ENCODE measurements around the gene SNRNP40. TPM values are rescaled to one million over a fixed set of nuclear protein-coding genes. Genes with fewer than 3 reads are reported as not detected.

Gene SNRNP40
- polyA plus RNA-seq, 1 of the 3 experiments (the other 2 are of a cell fraction) = 46.7 TPM

GRCh38 chr1:31261916-31262315, 34.7 kb downstream of the SNRNP40 start:
- no peaks in the 10 kb centered on the region for H3K9me2 ChIP-seq
- POLR2A ChIA-PET = no interaction called here
- H3K27me3 ChIP-seq (ENCODE audit: insufficient read depth) = no peaks in the 10 kb centered on the region
- H3K9me3 ChIP-seq = no peaks in the 10 kb centered on the region
- H3K4me2 ChIP-seq = no peak overlapping the region
- no peak for TF ChIP-seq REST (IDR thresholded peaks at IDR 0.05; ENCODE audit: low read depth, low read length)
- TF ChIP-seq YY1 (IDR thresholded peaks at IDR 0.05; ENCODE audit: low read depth) = no peak
- no peak for TF ChIP-seq FOXM1 (IDR thresholded peaks at IDR 0.05; ENCODE audit: low read depth)
- TF ChIP-seq RXRA (IDR thresholded peaks at IDR 0.05; ENCODE audit: borderline replicate concordance, low read depth) = no peak
- no peak for TF ChIP-seq USF1 (IDR thresholded peaks at IDR 0.05; ENCODE audit: borderline replicate concordance, low read depth)
- no peak for TF ChIP-seq MAX (IDR thresholded peaks at IDR 0.05; ENCODE audit: low read depth)
- no peak for TF ChIP-seq NFIC (IDR thresholded peaks at IDR 0.05; ENCODE audit: borderline replicate concordance)
- no peak for TF ChIP-seq SIN3A (IDR thresholded peaks at IDR 0.05; ENCODE audit: borderline replicate concordance, low read depth, low read length)
- TF ChIP-seq MEF2A (IDR thresholded peaks at IDR 0.05; ENCODE audit: borderline replicate concordance, low read depth) = no peak
- no peak for TF ChIP-seq SMC3 (IDR thresholded peaks at IDR 0.05; ENCODE audit: low read depth, low read length)
- TF ChIP-seq TCF12 (IDR thresholded peaks at IDR 0.05) = no peak
- no peak for TF ChIP-seq MXI1 (IDR thresholded peaks at IDR 0.05; ENCODE audit: low read depth, low read length)
- no peak for TF ChIP-seq RCOR1 (IDR thresholded peaks at IDR 0.05; ENCODE audit: low read length)
- no peak for TF ChIP-seq GATA2 (CRISPR knock-in tag; IDR thresholded peaks at IDR 0.05)
- peaks cover 59 to 83% of the 10 kb centered on the region in 2 experiments for H3K36me3 ChIP-seq (replicated peaks in 1 of 2; ENCODE audit: control insufficient read depth in 1 of 2, insufficient read depth in 2 of 2, low read length in 1 of 2)
- no peak overlapping the region for H3K4me3 ChIP-seq (ENCODE audit: low read depth in 2 of 2, low read length in 1 of 2)
- H4K20me1 ChIP-seq (ENCODE audit: insufficient read depth) = no peaks in the 10 kb centered on the region
- H3K9ac ChIP-seq = no peak overlapping the region
- no peaks in the 10 kb centered on the region for H3K4me1 ChIP-seq (ENCODE audit: control insufficient read depth in 1 of 2, insufficient read depth in 2 of 2, low read depth in 1 of 2, low read length in 1 of 2)
- CTCF ChIA-PET = interaction anchor here (1.6 to 3.9 kb wide), 2 partner anchors 77 to 287 kb away, joined by 3 to 27 read pairs; no protein-coding TSS in a partner anchor
- no peak overlapping the region for H3K27ac ChIP-seq (ENCODE audit: low read depth in 2 of 2, low read length in 1 of 2)
- H3K79me2 ChIP-seq (ENCODE audit: insufficient read depth) = no peaks in the 10 kb centered on the region
- H3F3A ChIP-seq (replicated peaks; ENCODE audit: insufficient read depth) = no peaks in the 10 kb centered on the region
- DNase-seq = no peak
- 89% methylated on average over 3 of the region's 3 CpGs for WGBS (ENCODE audit: low lambda C conversion rate)
- no peak overlapping the region for H2AFZ ChIP-seq (ENCODE audit: low read depth)

- Histone ChIP-seq H2AFZ (ENCODE audit: low read depth) (no peak overlapping the region), H3K9ac (no peak overlapping the region), H3K9me3 (no peaks in the 10 kb centered on the region), H3K4me1 (ENCODE audit: control insufficient read depth in 1 of 2, insufficient read depth in 2 of 2, low read depth in 1 of 2, low read length in 1 of 2) (no peaks in the 10 kb centered on the region), H3K36me3 (replicated peaks in 1 of 2; ENCODE audit: control insufficient read depth in 1 of 2, insufficient read depth in 2 of 2, low read length in 1 of 2) (peaks cover 47 to 66% of the 10 kb centered on the region in 2 experiments), H3K4me2 (no peak overlapping the region), H3K9me2 (no peaks in the 10 kb centered on the region), H3K79me2 (ENCODE audit: insufficient read depth) (no peaks in the 10 kb centered on the region), H4K20me1 (ENCODE audit: insufficient read depth) (no peaks in the 10 kb centered on the region), H3K4me3 (ENCODE audit: low read depth in 2 of 2, low read length in 1 of 2) (no peak overlapping the region), H3K27ac (ENCODE audit: low read depth in 2 of 2, low read length in 1 of 2) (no peak overlapping the region), H3F3A (replicated peaks; ENCODE audit: insufficient read depth) (no peaks in the 10 kb centered on the region), H3K27me3 (ENCODE audit: insufficient read depth) (no peaks in the 10 kb centered on the region)
- 94% methylated on average over 3 of the region's 3 CpGs for WGBS (ENCODE audit: low lambda C conversion rate)
- ChIA-PET CTCF (interaction anchor here (1.2 to 1.3 kb wide), 2 partner anchors 76 to 79 kb away, joined by 3 read pairs; no protein-coding TSS in a partner anchor), POLR2A (no interaction called here)
- no peak for DNase-seq
- no peak for TF ChIP-seq IRF3 (IDR thresholded peaks at IDR 0.05; ENCODE audit: low read depth, low read length)
- no peak for TF ChIP-seq YY1 (IDR thresholded peaks at IDR 0.05; ENCODE audit: low read depth)
- TF ChIP-seq RXRA (IDR thresholded peaks at IDR 0.05; ENCODE audit: borderline replicate concordance, low read depth) = no peak
- no peak for TF ChIP-seq PBX3 (IDR thresholded peaks at IDR 0.05)
- TF ChIP-seq ELF1 (IDR thresholded peaks at IDR 0.05) = no peak
- no peak for TF ChIP-seq MEF2A (IDR thresholded peaks at IDR 0.05; ENCODE audit: borderline replicate concordance, low read depth)
- TF ChIP-seq MXI1 (IDR thresholded peaks at IDR 0.05; ENCODE audit: low read depth, low read length) = no peak
- TF ChIP-seq USF1 (IDR thresholded peaks at IDR 0.05; ENCODE audit: borderline replicate concordance, low read depth) = no peak
- TF ChIP-seq TAF1 (IDR thresholded peaks at IDR 0.05; ENCODE audit: borderline replicate concordance, low read depth, low read length) = no peak
- no peak for TF ChIP-seq RCOR1 (IDR thresholded peaks at IDR 0.05; ENCODE audit: low read length)
- no peak for TF ChIP-seq RFX5 (IDR thresholded peaks at IDR 0.05; ENCODE audit: low read length)
- no peak for TF ChIP-seq NFIC (IDR thresholded peaks at IDR 0.05; ENCODE audit: borderline replicate concordance)
- TF ChIP-seq JUND (IDR thresholded peaks at IDR 0.05) = no peak
- TF ChIP-seq TEAD4 (IDR thresholded peaks at IDR 0.05; ENCODE audit: borderline replicate concordance, insufficient read depth) = no peak
- no peak for TF ChIP-seq TCF12 (IDR thresholded peaks at IDR 0.05)
Observed at GRCh38 chr1:31259746-31260145, 36.8 kb downstream of the SNRNP40 start.
